Right lobe of liver (tissue), 6 donors: ENCODE results near the gene CD300A. TPM values are rescaled to one million over a fixed set of nuclear protein-coding genes. Genes with fewer than 3 reads are reported as not detected.
"Not testable (repeated sequence)": the region's sequence is repeated elsewhere in the genome, so short reads cannot be mapped to it uniquely, and the experiment has no call there.

Source experiments
- ATAC-seq, 4 donors: fragments of 200-7000 bp; cut with Tn5 transposase; one replicate each; pipeline ENCODE4 v1.9.1; 2020; ENCODE audit warnings: mild to moderate bottlenecking in 4 of 4, moderate library complexity in 4 of 4
- DNase-seq, 3 donors: peaks; one replicate each; pipeline ENCODE4 v3.0.0-alpha.2; 2020
- H3K27ac ChIP-seq, 3 donors: fragments of 200-600 bp; one replicate each; pipeline ENCODE4 v1.8.0; 2022
- H3K27me3 ChIP-seq, 2 donors: fragments of 200-600 bp; one replicate each; pipeline ENCODE4 v1.8.0; 2022
- H3K36me3 ChIP-seq, 4 donors: fragments of 200-600 bp; sonication (generic) in 1 of 4; one replicate each; pipeline versions ENCODE4 v1.5.1 to v1.8.0; 2017 to 2022; ENCODE audit warnings: control low read depth in 1 of 4
- H3K4me1 ChIP-seq, 4 donors: fragments of 200-600 bp; sonication (generic) in 1 of 4; one replicate each; pipeline versions ENCODE4 v1.5.1 to v1.8.0; 2017 to 2022; ENCODE audit warnings: control low read depth in 1 of 4
- H3K4me3 ChIP-seq, 3 donors: fragments of 200-600 bp; one replicate each; pipeline ENCODE4 v1.8.0; 2022
- H3K9me3 ChIP-seq, 4 donors: fragments of 200-600 bp; sonication (generic) in 1 of 4; one replicate each; pipeline versions ENCODE4 v1.5.1 to v1.8.0; 2017 to 2022; ENCODE audit warnings: control low read depth in 1 of 4
- CTCF ChIP-seq, 4 donors: fragments of 200-600 bp in 3 of 4; fragments of 450-650 bp in 1 of 4; IDR thresholded peaks; one replicate each; pipeline versions ENCODE4 v1.5.1 to v1.8.0; 2016 to 2022; ENCODE audit warnings: antibody characterized with exemption in 4 of 4, mild to moderate bottlenecking in 2 of 4
- POLR2A ChIP-seq: fragments of 450-650 bp; IDR thresholded peaks from one replicate; pipeline ENCODE4 v1.6.1; 2017; ENCODE audit warnings: antibody characterized with exemption, mild to moderate bottlenecking
- WGBS: methylation state at CpG from one replicate; pipeline ENCODE4 v1.1.6; 2018; ENCODE audit warnings: low coverage, low lambda C conversion rate; ENCODE audit not compliant: insufficient coverage; ENCODE audit errors: missing lambda C conversion rate; 5-methylcytosine and 5-hydroxymethylcytosine counted together
- intact Hi-C, 2 donors: fragments of 100-400 bp; cut with DNase I; formaldehyde crosslinking; loops; one replicate each; pipeline versions ENCODE4 v1.11.2 to v1.14.1; 2022
- total RNA-seq, 6 experiments: library from RNA; depleted of rRNA in 2 of 6; stranded (reverse); fragments of >200 nt in 2 of 6; fragmentation: NEBNext Ultra II Directional in 3 of 6; extraction: Animal tissue kit (Norgen Biotek cat#: 25700) in 3 of 6; gene quantifications; one replicate each; pipeline versions ENCODE4 v1.1.0 to v1.2.4, GENCODE V29; 2016 to 2023
- donor health status: DM: no; HTN: yes; CAD: no.
- donor health status: DM: no; HTN: no; CAD: no.
- donor health status: DM: no; HTN: no; CAD: no.
- donor health status: DM: no; HTN: yes; CAD: no.
- donor health status: DM: no; HTN: yes; CAD: no.

The CD300A gene
- total RNA-seq, 6 experiments from 2014 or later = 4.8 to 16.6 (median 6.6) TPM

GRCh38 chr17:74497471-74497870, 31.0 kb downstream of the CD300A start:
- Histone ChIP-seq H3K36me3 (no peaks in the 10 kb centered on the region), H3K27ac (no peak overlapping the region), H3K27me3 (no peaks in the 10 kb centered on the region), H3K4me1 (no peaks in the 10 kb centered on the region), H3K4me3 (no peak overlapping the region), H3K9me3 (no peaks in the 10 kb centered on the region)
- DNase-seq = peak in 1 of 3 donors; percentile 27
- WGBS = 58% methylated on average over 5 of the region's 5 CpGs
- ATAC-seq = no peak
- no peak for TF ChIP-seq CTCF (IDR thresholded peaks at IDR 0.05)
- TF ChIP-seq POLR2A = no peak
- intact Hi-C loops = no loop called here

GRCh38 chr17:74499992-74500391, 33.6 kb downstream of the CD300A start:
- no peak overlapping the region for H3K27ac ChIP-seq
- no peaks in the 10 kb centered on the region for H3K4me1 ChIP-seq
- no peaks in the 10 kb centered on the region for H3K27me3 ChIP-seq
- H3K9me3 ChIP-seq = no peaks in the 10 kb centered on the region
- WGBS = 54% methylated on average over 3 of the region's 3 CpGs
- ATAC-seq (no peak), DNase-seq (peak in 1 of 3 donors; percentile 31)
- no peak overlapping the region for H3K4me3 ChIP-seq
- H3K36me3 ChIP-seq = no peaks in the 10 kb centered on the region
- TF ChIP-seq CTCF (IDR thresholded peaks at IDR 0.05) (no peak), POLR2A (no peak)
- intact Hi-C loops = no loop called here

- ATAC-seq = no peak
- Histone ChIP-seq H3K4me1 (no peaks in the 10 kb centered on the region), H3K27me3 (no peaks in the 10 kb centered on the region), H3K9me3 (no peaks in the 10 kb centered on the region), H3K4me3 (no peak overlapping the region), H3K36me3 (no peaks in the 10 kb centered on the region), H3K27ac (no peak overlapping the region)
- no peak for TF ChIP-seq POLR2A
- no peak for TF ChIP-seq CTCF (IDR thresholded peaks at IDR 0.05)
- no peak for DNase-seq
- 50% methylated on average over 6 of the region's 6 CpGs for whole genome bisulfite sequencing
- intact Hi-C loops = no loop called here
These were observed 36.4 kb downstream of the CD300A start for GRCh38 chr17:74502861-74503260.

GRCh38 chr17:74503949-74504348, 37.5 kb downstream of the CD300A start:
- H3K36me3 ChIP-seq, H3K9me3 ChIP-seq, H3K27me3 ChIP-seq, H3K27ac ChIP-seq, H3K4me3 ChIP-seq, H3K4me1 ChIP-seq, intact Hi-C loops, ATAC-seq: not testable (repeated sequence)
- DNase-seq = peak in 1 of 3 donors; percentile 37
- 53% methylated on average over 5 of the region's 5 CpGs for WGBS

GRCh38 chr17:74508156-74508555, 41.7 kb downstream of the CD300A start:
- H3K27ac ChIP-seq = no peak overlapping the region

More at GRCh38 chr17:74508156-74508555, 41.7 kb downstream of the CD300A start:
- DNase-seq (no peak), ATAC-seq (no peak)
- intact Hi-C loops = no loop called here
- Histone ChIP-seq H3K4me3 (no peak overlapping the region), H3K27me3 (no peaks in the 10 kb centered on the region), H3K9me3 (no peaks in the 10 kb centered on the region), H3K36me3 (no peaks in the 10 kb centered on the region), H3K4me1 (no peaks in the 10 kb centered on the region)
- TF ChIP-seq CTCF (IDR thresholded peaks at IDR 0.05) (no peak), POLR2A (no peak)
